Keratinocyte (primary cell): ENCODE results near the gene SORL1. TPM values are rescaled to one million over a fixed set of nuclear protein-coding genes. Genes with fewer than 3 reads are reported as not detected.

Experiments used
- DNase-seq: peaks from one replicate; pipeline ENCODE4 v3.0.0-alpha.2; 2011; ENCODE audit warnings: low read depth, missing footprints, low spot score
- FAIRE-seq: peaks from 2 replicates; lab custom pipeline; 2011; peaks lifted over from hg19 to GRCh38; lab: Jason Lieb, UNC
- H2AFZ ChIP-seq: 2 replicates; pipeline ENCODE4 v1.6.0; 2012; ENCODE audit warnings: low read length, control low read depth, inconsistent platforms; ENCODE audit not compliant: control insufficient read depth
- H3K27ac ChIP-seq: 2 replicates; pipeline ENCODE4 v1.5.1; 2011; ENCODE audit warnings: low read length; ENCODE audit not compliant: control insufficient read depth, insufficient read depth
- H3K27me3 ChIP-seq: 3 replicates; pipeline ENCODE4 v1.6.0; 2011; ENCODE audit warnings: low read length; ENCODE audit not compliant: control insufficient read depth, insufficient read depth; ENCODE audit errors: extremely low read depth
- H3K36me3 ChIP-seq, 2 experiments: 2 replicates in 1 of 2; 3 replicates in 1 of 2; pipeline ENCODE4 v1.5.1; 2011; ENCODE audit warnings: low read length in 2 of 2, mild to moderate bottlenecking in 1 of 2; ENCODE audit not compliant: control insufficient read depth in 2 of 2, insufficient read depth in 2 of 2; ENCODE audit errors: extremely low read depth in 1 of 2
- H3K4me1 ChIP-seq: 3 replicates; pipeline ENCODE4 v1.5.1; 2011; ENCODE audit warnings: low read length; ENCODE audit not compliant: control insufficient read depth, insufficient read depth; ENCODE audit errors: extremely low read depth
- H3K4me2 ChIP-seq: 3 replicates; pipeline ENCODE4 v1.6.0; 2011; ENCODE audit warnings: low read depth, low read length; ENCODE audit not compliant: control insufficient read depth, insufficient read depth; ENCODE audit errors: extremely low read depth
- H3K4me3 ChIP-seq, 3 experiments: fragments of 200-600 bp in 1 of 3; sonication (generic) in 1 of 3; 2 replicates in 2 of 3; 3 replicates in 1 of 3; pipeline ENCODE4 v1.5.1; 2011 to 2016; ENCODE audit warnings: low read length in 3 of 3, mild to moderate bottlenecking in 3 of 3, control low read depth in 2 of 3, inconsistent platforms in 1 of 3, low read depth in 1 of 3, mixed read lengths in 1 of 3, mixed run types in 1 of 3, moderate library complexity in 1 of 3; ENCODE audit not compliant: control insufficient read depth in 2 of 3, insufficient read depth in 2 of 3; ENCODE audit errors: extremely low read depth in 1 of 3
- H3K79me2 ChIP-seq: 2 replicates; pipeline ENCODE4 v1.6.0; 2012; ENCODE audit warnings: low read length; ENCODE audit not compliant: control insufficient read depth, insufficient read depth
- H3K9ac ChIP-seq: 3 replicates; pipeline ENCODE4 v1.6.0; 2011; ENCODE audit warnings: low read length; ENCODE audit not compliant: control insufficient read depth, insufficient read depth; ENCODE audit errors: extremely low read depth
- H3K9me1 ChIP-seq: 3 replicates; pipeline ENCODE4 v1.6.0; 2011; ENCODE audit warnings: low read length; ENCODE audit not compliant: control insufficient read depth, insufficient read depth; ENCODE audit errors: extremely low read depth
- H3K9me3 ChIP-seq: 2 replicates; pipeline ENCODE4 v1.5.1; 2012; ENCODE audit warnings: low read depth, low read length; ENCODE audit not compliant: control insufficient read depth
- H4K20me1 ChIP-seq: 3 replicates; pipeline ENCODE4 v1.6.0; 2011; ENCODE audit warnings: low read length; ENCODE audit not compliant: control insufficient read depth, insufficient read depth; ENCODE audit errors: extremely low read depth
- CTCF ChIP-seq, 3 experiments: IDR thresholded peaks in 1 of 3; conservative IDR thresholded peaks in 1 of 3; optimal IDR thresholded peaks in 1 of 3; 2 replicates in 2 of 3; 3 replicates in 1 of 3; pipeline versions ENCODE3 to v1.5.1; 2011; ENCODE audit warnings: low read length in 3 of 3, mild to moderate bottlenecking in 3 of 3, moderate library complexity in 2 of 3, control low read depth in 1 of 3, inconsistent platforms in 1 of 3; ENCODE audit not compliant: insufficient read depth in 2 of 3; ENCODE audit errors: extremely low read depth in 1 of 3
- EZH2 ChIP-seq: IDR thresholded peaks from one replicate; pipeline ENCODE4 v1.6.1; 2012; ENCODE audit warnings: inconsistent platforms, mild to moderate bottlenecking, low read length, moderate library complexity
- dilution Hi-C: fragments of 300-500 bp; cut with MboI; formaldehyde crosslinking; loops from one replicate; pipeline ENCODE4 v1.7.0; 2020; ENCODE audit warnings: low sequenced_read_pairs; ENCODE audit not compliant: extremely low pct_ligation_motif_present
- polyA plus RNA-seq, 5 experiments: library from polyadenylated mRNA; depleted of rRNA in 3 of 5; stranded (reverse) in 3 of 5; stranded (forward) in 1 of 5; unstranded in 1 of 5; fragments of >200 nt; gene quantifications; 1 replicate in 1 of 5; 2 replicates in 3 of 5; 3 replicates in 1 of 5; pipeline versions ENCODE4 v1.2.1 to v1.2.3, GENCODE V29; 2011 to 2012; ENCODE audit warnings: missing spikeins in 2 of 5, low read depth in 1 of 5, low replicate concordance in 1 of 5

The SORL1 gene
- polyA plus RNA-seq, 1 donor (not counting 4 experiments of a cell fraction or from before 2014, with no cell fraction given): 38.9 TPM

- no peaks in the 10 kb centered on the region for H3K4me1 ChIP-seq
- no peaks in the 10 kb centered on the region for H3K27me3 ChIP-seq
- no peak overlapping the region for H3K4me3 ChIP-seq
- H3K4me2 ChIP-seq: no peak overlapping the region
- H3K27ac ChIP-seq: no peak overlapping the region
- H3K36me3 ChIP-seq: peaks cover 17 to 46% of the 10 kb centered on the region in 2 experiments
- no peaks in the 10 kb centered on the region for H3K9me1 ChIP-seq
- DNase-seq (no peak), FAIRE-seq (no peak)
- H2AFZ ChIP-seq: no peak overlapping the region
- H3K79me2 ChIP-seq: no peaks in the 10 kb centered on the region
- no peak overlapping the region for H3K9ac ChIP-seq
- dilution Hi-C loops: no loop called here
- H4K20me1 ChIP-seq: no peaks in the 10 kb centered on the region
- H3K9me3 ChIP-seq: no peaks in the 10 kb centered on the region
- no peak for TF ChIP-seq EZH2
- no peak for TF ChIP-seq CTCF (optimal IDR thresholded peaks at IDR 0.05 in 1 of 3, IDR thresholded peaks at IDR 0.05 in 1 of 3, conservative IDR thresholded peaks at IDR 0.05 in 1 of 3; ENCODE audit: extremely low read depth in 1 of 3, insufficient read depth in 2 of 3, low read length in 3 of 3)
These were observed 131.7 kb downstream of the SORL1 start for GRCh38 chr11:121583825-121584224.

GRCh38 chr11:121586750-121587149 lies 134.6 kb downstream of the SORL1 start:
- DNase-seq: no peak
- Histone ChIP-seq H3K79me2 (no peaks in the 10 kb centered on the region), H3K9me1 (no peaks in the 10 kb centered on the region), H3K4me3 (no peak overlapping the region), H3K4me2 (no peak overlapping the region), H4K20me1 (no peaks in the 10 kb centered on the region), H3K27ac (no peak overlapping the region), H3K9ac (no peak overlapping the region), H3K36me3 (peaks cover 25 to 49% of the 10 kb centered on the region in 2 experiments), H3K9me3 (no peaks in the 10 kb centered on the region), H3K4me1 (no peaks in the 10 kb centered on the region), H3K27me3 (no peaks in the 10 kb centered on the region), H2AFZ (no peak overlapping the region)
- dilution Hi-C loops: no loop called here
- TF ChIP-seq CTCF (optimal IDR thresholded peaks at IDR 0.05 in 1 of 3, IDR thresholded peaks at IDR 0.05 in 1 of 3, conservative IDR thresholded peaks at IDR 0.05 in 1 of 3; ENCODE audit: extremely low read depth in 1 of 3, insufficient read depth in 2 of 3, low read length in 3 of 3) (no peak), EZH2 (no peak)
- no peak for FAIRE-seq
